IPS-20b (cell line): ENCODE results near the gene LBR.

ENCODE experiments used
- H3K27ac ChIP-seq: one replicate; pipeline ENCODE4 v1.5.1; 2013; ENCODE audit warnings: low read length
- H3K27me3 ChIP-seq: 2 replicates; pipeline ENCODE4 v1.6.1; 2013; ENCODE audit warnings: mild to moderate bottlenecking, low read length, inconsistent platforms; ENCODE audit not compliant: insufficient read depth
- H3K36me3 ChIP-seq: 2 replicates; pipeline ENCODE4 v1.6.1; 2013; ENCODE audit warnings: low read depth, mild to moderate bottlenecking, inconsistent platforms, low read length, moderate library complexity; ENCODE audit not compliant: insufficient read depth
- H3K4me1 ChIP-seq: 2 replicates; pipeline ENCODE4 v1.6.1; 2013; ENCODE audit warnings: mild to moderate bottlenecking, control low read depth, inconsistent platforms, low read length, moderate library complexity; ENCODE audit not compliant: insufficient read depth
- H3K4me3 ChIP-seq: 2 replicates; pipeline ENCODE4 v1.5.1; 2013; ENCODE audit warnings: mild to moderate bottlenecking, low read length, inconsistent platforms
- H3K9ac ChIP-seq: 2 replicates; pipeline ENCODE4 v1.6.1; 2013; ENCODE audit warnings: low read depth, mild to moderate bottlenecking, inconsistent platforms, low read length, moderate library complexity
- H3K9me3 ChIP-seq: 2 replicates; pipeline ENCODE4 v1.6.1; 2013; ENCODE audit warnings: mild to moderate bottlenecking, low read depth, low read length, inconsistent platforms; ENCODE audit not compliant: insufficient read depth

LBR gene

DNA sequence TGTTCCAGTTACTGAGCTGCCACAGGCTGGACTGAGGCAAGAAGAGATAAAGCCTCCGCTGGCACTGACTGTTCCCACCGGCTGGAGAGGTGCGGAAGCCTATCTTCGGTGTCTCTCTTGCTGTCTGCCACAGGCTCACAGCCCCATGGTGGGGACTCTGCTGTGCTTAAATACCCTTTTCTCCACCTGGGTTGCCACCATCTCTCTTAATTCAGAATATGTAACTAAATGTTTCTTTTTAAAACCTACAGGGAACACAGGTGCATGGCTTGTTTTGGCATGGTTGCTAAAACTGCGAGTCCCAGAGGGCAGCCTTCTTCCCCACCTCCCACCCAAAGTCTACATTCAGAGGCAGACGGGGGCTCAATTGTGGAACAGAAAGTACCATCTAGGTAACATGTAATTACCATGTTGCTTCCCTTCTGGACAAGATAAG, 8.1 kb upstream of the LBR start:
- Histone ChIP-seq H3K4me3 (no peak overlapping the region), H3K9ac (no peak overlapping the region)

GRCh38 chr1:225435487-225435886, 7.6 kb upstream of the LBR start:
- Histone ChIP-seq H3K4me1 (no peaks in the 10 kb centered on the region), H3K9ac (no peak overlapping the region), H3K9me3 (peaks cover 3% of the 10 kb centered on the region; the same call in 1 of the 2 replicates), H3K36me3 (no peaks in the 10 kb centered on the region), H3K27me3 (no peaks in the 10 kb centered on the region), H3K4me3 (no peak overlapping the region), H3K27ac (no peak overlapping the region)

More for the DNA sequence above, 8.1 kb upstream of the LBR start:
- Histone ChIP-seq H3K27ac (no peak overlapping the region), H3K36me3 (no peaks in the 10 kb centered on the region), H3K9me3 (no peaks in the 10 kb centered on the region), H3K4me1 (no peaks in the 10 kb centered on the region), H3K27me3 (no peaks in the 10 kb centered on the region)

GRCh38 chr1:225435076-225435475, 7.2 kb upstream of the LBR start:
- H3K9ac ChIP-seq, result no peak overlapping the region
- no peaks in the 10 kb centered on the region for H3K36me3 ChIP-seq
- no peaks in the 10 kb centered on the region; the same call in 1 of the 2 replicates for H3K4me1 ChIP-seq
- H3K27me3 ChIP-seq, result no peaks in the 10 kb centered on the region
- H3K4me3 ChIP-seq, result no peak overlapping the region
- peaks cover 3% of the 10 kb centered on the region; the same call in 1 of the 2 replicates for H3K9me3 ChIP-seq
- no peak overlapping the region for H3K27ac ChIP-seq

- Histone ChIP-seq H3K36me3 (no peaks in the 10 kb centered on the region), H3K27me3 (peaks cover 7% of the 10 kb centered on the region; the same call in 1 of the 2 replicates), H3K27ac (no peak overlapping the region), H3K4me3 (no peak overlapping the region), H3K9ac (no peak overlapping the region), H3K9me3 (peaks cover 3% of the 10 kb centered on the region; the same call in 1 of the 2 replicates), H3K4me1 (peaks cover 3% of the 10 kb centered on the region; the same call in 1 of the 2 replicates)
These were observed 6.2 kb upstream of the LBR start for GRCh38 chr1:225434046-225434445.

DNA sequence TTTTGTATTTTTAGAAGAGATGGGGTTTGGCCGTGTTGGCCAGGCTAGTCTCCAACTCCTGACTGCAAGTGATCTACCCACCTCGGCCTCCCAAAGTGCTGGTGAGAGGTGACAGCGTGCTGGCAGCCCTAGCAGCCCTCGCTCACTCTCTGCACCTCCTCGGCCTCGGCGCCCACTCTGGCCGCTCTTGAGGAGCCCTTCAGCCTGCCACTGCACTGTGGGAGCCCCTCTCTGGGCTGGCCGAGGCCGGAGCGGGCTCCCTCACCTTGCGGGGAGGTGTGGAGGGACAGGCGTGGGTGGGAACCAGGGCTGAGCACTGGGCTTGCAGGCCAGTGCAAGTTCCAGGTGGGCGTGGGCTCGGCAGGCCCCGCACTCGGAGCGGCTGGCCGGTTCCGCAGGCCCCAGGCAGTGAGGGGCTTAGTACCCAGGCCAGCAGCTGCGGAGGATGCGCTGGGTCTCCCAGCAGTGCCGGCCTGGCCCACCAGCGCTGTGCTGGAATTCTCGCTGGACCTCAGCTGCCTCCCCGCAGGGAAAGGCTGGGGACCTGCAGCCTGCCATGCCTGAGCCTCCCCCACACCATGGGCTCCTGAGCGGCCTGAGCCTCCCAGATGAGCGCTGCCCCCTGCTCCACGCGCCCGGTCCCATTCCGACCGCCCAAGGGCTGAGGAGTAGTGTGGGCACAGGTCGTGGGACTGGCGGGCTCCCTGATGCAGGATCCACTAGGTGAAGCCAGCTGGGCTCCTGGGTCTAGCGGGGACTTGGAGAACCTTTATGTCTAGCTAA, 3.4 kb upstream of the LBR start:
- Histone ChIP-seq H3K4me1 (peaks cover 6% of the 10 kb centered on the region; the same call in 1 of the 2 replicates), H3K27ac (no peak overlapping the region), H3K9ac (no peak overlapping the region), H3K4me3 (no peak overlapping the region), H3K27me3 (peaks cover 20% of the 10 kb centered on the region), H3K9me3 (peaks cover 3% of the 10 kb centered on the region; the same call in 1 of the 2 replicates), H3K36me3 (no peaks in the 10 kb centered on the region)

DNA sequence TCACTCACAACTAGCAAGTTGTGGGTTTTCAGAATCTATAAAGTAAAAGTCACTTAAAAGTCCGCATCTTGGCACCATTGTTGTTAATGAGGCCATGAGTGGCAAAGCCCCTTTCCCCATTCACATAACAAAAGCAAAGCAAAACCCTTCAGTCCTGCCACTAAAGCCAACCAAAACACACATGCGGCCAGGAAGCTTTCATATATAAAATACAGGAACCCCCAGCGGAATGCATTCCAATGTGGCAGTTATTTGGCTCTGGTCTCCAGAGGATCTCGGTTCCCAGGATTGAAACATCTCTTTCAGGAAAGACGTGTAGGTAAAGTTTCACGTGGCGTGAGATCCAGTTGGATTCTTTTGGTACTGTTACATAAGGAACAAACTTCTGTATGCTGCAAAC, 2.5 kb upstream of the LBR start:
- Histone ChIP-seq H3K36me3 (no peaks in the 10 kb centered on the region), H3K4me3 (no peak overlapping the region), H3K4me1 (peaks cover 14% of the 10 kb centered on the region), H3K27ac (no peak overlapping the region), H3K9ac (no peak overlapping the region), H3K9me3 (peaks cover 3% of the 10 kb centered on the region; the same call in 1 of the 2 replicates), H3K27me3 (peaks cover 26% of the 10 kb centered on the region)

- Histone ChIP-seq H3K27me3 (peaks cover 26% of the 10 kb centered on the region), H3K4me3 (peak overlapping the region; percentile 86), H3K36me3 (no peaks in the 10 kb centered on the region), H3K27ac (peak overlapping the region; percentile 98), H3K9ac (peak overlapping the region; percentile 94; the same call in 1 of the 2 replicates), H3K9me3 (peaks cover 3% of the 10 kb centered on the region; the same call in 1 of the 2 replicates), H3K4me1 (peaks cover 24% of the 10 kb centered on the region)
These were observed 1.1 kb upstream of the LBR start for GRCh38 chr1:225428881-225429455.

DNA sequence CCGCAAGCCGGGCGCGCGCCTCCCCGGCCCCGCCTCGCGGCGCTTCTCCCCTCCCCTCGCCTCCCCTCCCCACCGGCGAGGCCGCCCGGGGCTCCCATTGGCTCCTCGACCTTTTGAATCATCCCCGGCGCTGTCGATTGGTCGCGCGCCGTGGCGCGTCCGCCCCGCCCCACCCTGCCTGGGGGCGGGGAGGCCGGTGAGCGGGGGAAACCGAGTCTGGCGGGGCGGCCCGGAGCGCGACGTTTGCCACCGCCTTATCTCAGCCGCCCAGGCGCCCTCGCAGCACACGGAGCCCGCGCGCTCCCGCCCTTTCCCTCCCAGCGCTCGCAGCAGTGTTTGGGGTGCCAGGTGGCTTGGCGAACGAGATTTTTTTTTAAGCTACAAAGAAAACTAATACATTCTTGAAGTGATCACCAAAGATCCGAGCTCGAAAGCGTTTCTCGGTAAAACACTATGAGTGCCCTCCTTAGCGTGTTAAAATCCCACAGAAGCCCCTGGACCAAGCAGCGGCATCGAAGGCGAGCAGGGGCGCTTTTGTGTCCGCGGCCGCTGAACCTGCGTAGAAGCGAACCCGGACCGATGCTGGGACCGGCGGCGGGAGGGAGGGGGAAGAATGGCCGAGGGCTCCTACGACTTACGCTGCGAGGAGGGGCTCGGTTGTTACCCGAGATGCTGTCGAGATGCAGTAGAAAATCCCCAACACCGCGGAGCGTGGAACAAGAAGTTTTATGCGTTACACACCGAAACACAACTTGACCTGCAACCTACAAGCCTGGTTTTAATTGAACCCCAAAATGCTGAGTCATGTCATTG, 436 bp upstream of the LBR start:
- Histone ChIP-seq H3K36me3 (no peaks in the 10 kb centered on the region), H3K4me3 (peak overlapping the region; percentile 86), H3K27me3 (peaks cover 26% of the 10 kb centered on the region), H3K4me1 (peaks cover 24% of the 10 kb centered on the region), H3K27ac (peak overlapping the region; percentile 98), H3K9me3 (peaks cover 3% of the 10 kb centered on the region; the same call in 1 of the 2 replicates), H3K9ac (peak overlapping the region; percentile 94)

GRCh38 chr1:225426395-225427234, 1.2 kb downstream of the LBR start:
- peaks cover 24% of the 10 kb centered on the region for H3K4me1 ChIP-seq
- peaks cover 3% of the 10 kb centered on the region; the same call in 1 of the 2 replicates for H3K9me3 ChIP-seq
- H3K27me3 ChIP-seq, result peaks cover 26% of the 10 kb centered on the region
- peak overlapping the region; percentile 26 for H3K9ac ChIP-seq
- peaks cover 12% of the 10 kb centered on the region for H3K36me3 ChIP-seq
- no peak overlapping the region for H3K27ac ChIP-seq
- peak overlapping the region; percentile 86 for H3K4me3 ChIP-seq

DNA sequence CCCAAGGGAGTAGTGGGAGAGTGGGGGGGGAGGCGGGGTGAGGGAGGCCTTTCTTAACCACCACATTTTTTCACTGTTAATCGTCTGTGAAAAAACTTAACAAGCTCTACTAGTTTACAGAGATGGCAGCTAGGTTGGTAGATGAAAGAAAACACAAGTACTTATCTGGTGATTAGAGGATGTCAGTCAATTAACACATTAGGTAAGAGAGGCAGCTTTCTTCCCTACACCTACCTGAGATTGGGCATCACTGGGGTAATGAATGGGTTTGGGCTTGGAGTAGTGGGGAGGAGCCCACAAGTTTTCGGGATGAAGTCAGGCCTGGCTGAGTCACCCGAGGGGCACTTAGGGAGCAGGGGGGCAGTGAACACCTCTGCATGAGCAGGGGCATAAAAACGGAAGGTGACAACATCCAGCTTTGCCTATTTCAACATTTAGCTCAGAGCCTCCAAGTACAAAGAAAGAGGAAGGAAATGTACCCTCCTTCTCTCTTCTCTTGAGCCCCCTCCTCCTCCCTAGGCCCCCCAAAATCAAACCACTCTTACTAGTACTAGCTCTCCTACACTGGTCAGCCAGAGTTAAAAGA, 2.5 kb downstream of the LBR start:
- H3K27ac ChIP-seq, result no peak overlapping the region
- peaks cover 17% of the 10 kb centered on the region for H3K36me3 ChIP-seq
- peaks cover 26% of the 10 kb centered on the region for H3K27me3 ChIP-seq
- peaks cover 24% of the 10 kb centered on the region for H3K4me1 ChIP-seq
- H3K4me3 ChIP-seq, result no peak overlapping the region
- no peak overlapping the region for H3K9ac ChIP-seq
- H3K9me3 ChIP-seq, result no peaks in the 10 kb centered on the region
